Activated CD4-positive, alpha-beta T cell treated with anti-CD3 and anti-CD28 coated beads, Interleukin-2, Interleukin-4, amounts not matched to agents 100 ng/mL and 50 ng/mL, durations not matched to agents 16 hours and 8 hours (primary cell): Measurements from ENCODE around the gene SLC22A4.

Experiments
- DNase-seq: peaks from one replicate; pipeline ENCODE4 v3.0.0-alpha.2; 2020; ENCODE audit warnings: low spot score

SLC22A4 gene

GRCh38 chr5:132300577-132301343 is 6.6 kb downstream of the SLC22A4 start:
- DNase-seq: no peak

DNA sequence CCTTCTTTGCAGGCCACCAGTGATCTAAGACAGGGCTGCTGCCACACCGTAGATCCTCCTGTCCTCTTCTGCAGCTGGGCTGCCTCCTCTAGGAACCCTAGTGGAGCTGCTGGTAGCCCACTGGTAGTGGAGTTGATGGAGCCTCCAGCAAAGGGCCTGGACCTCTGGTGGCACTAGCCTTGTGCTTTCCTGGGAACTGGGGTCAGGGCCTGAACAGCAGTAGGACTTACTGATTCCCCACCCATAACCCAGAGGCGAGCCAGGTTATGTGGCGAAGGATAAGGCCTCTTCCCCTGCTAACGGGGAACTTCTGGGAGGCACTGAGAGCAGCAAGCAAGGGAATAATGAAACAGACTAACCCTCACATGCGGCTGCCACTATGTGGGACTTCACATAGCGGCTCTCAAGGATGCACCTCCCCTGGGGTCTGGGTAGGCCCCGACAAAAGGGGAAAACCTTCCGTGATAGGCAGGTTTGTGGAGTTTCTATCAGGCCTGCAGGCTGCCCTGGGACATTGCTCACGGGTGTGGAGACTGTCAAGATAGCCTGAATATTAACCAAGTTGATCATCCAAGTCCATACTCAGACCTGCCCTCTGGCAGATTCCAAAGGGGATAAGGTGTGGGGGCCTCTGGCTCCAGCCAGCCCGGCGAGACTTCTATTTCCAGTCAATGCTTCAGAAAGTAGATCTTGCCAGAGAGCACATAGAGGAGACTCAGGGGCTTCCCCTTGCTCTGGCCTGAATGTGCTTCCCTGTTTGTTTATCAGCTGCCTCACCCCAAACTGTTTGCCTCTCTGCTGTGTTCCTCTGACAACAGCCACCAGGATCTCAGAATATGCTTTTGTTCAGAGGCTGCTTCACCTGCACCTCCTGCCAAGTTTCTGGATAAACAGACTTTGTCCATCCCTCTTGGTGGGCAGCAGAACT is 7.4 kb downstream of the SLC22A4 start:
- DNase-seq: no peak

DNA sequence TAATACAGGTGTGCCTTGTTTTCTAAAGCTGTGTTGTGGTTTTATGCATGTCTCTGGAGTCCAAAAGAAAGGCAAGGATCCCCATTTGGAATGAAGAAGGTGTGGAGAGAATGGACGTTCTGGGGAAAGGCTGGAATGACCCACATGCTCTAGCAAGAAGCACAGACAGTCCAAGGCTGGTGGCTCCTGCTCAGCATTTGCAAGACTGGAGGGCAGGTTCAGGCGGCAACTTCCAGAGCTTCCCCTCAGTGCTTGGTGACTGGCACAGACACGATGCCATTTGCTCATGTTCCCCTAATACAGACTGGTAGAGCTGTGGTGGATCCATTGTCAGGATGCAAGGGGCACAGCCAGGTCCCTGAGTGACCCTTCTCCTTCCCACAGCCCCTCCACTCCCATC is 8.2 kb downstream of the SLC22A4 start:
- DNase-seq: no peak

- no peak for DNase-seq
Measured at GRCh38 chr5:132303589-132303988, 9.4 kb downstream of the SLC22A4 start.

DNA sequence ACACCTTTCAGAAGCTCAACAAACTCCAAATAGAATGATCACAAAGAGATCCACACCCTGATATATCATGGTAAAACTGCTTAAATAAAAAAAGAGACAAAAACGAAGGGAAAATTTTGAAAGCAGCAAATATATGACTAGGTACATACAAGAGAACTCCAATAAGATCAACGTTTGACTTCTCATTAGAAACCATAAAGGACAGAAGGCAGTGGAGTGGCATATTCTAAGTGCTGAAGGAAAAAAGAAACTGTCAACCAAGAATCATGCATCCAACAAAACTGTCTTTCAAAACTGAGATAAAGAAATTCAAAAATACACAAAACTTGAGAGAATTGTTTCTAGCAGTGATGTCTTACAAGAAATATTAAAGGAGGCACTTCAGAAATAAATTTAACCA is 11.2 kb downstream of the SLC22A4 start:
- DNase-seq: no peak

DNA sequence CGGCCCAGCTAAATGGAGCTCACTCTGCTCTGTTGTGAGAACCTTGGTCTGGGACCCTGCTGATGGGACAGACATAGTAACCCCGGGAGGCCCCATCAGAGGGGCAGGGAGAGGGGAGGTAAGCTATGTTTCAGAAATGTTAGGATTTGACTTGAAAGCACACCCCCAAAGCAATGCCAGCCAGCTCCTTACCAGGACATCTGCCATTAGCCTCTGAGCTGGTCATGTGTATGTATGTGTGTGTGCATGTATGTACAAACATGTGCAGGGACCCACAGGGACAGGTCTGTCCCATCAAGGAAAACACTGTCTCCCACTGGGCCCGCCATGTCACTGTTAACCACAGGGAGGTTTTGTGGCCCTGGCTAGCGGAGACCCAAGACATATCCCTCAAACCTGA is 14.5 kb downstream of the SLC22A4 start:
- DNase-seq: no peak

DNA sequence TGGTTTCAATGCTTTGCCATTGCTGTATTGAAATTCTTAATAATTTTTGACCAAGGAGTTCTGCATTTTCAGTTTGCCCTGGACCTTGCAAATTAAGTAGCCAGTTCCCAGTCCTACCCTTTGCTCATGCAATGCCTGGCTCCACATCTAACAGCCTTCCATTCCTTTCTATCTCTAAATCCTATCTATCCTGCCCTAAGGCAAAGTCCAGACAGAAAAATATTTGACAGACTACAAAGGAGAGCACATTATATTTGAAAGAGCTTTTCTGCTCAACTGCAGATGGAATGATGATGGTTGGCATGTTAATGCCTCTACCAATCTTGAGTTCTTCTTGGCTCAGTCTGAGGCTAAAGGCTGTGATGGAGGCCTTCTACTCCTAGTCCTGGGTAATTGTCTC is 15.5 kb downstream of the SLC22A4 start:
- no peak for DNase-seq

- no peak for DNase-seq
Measured at GRCh38 chr5:132310141-132310834, 16.1 kb downstream of the SLC22A4 start.

DNA sequence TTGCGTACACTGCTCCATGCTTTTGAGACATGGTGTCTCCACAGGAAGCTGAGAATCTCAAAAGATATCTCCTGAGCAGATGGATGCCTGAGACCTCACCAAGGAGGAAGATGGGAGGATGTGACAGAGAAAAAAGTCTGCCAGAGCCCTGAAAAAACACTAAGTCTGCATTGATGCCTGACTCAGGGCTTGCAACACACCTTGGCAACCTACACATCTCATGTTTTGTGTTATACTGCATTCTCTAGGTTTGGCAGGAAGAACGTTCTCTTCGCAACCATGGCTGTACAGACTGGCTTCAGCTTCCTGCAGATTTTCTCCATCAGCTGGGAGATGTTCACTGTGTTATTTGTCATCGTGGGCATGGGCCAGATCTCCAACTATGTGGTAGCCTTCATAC is 19.2 kb downstream of the SLC22A4 start:
- DNase-seq: no peak

DNA sequence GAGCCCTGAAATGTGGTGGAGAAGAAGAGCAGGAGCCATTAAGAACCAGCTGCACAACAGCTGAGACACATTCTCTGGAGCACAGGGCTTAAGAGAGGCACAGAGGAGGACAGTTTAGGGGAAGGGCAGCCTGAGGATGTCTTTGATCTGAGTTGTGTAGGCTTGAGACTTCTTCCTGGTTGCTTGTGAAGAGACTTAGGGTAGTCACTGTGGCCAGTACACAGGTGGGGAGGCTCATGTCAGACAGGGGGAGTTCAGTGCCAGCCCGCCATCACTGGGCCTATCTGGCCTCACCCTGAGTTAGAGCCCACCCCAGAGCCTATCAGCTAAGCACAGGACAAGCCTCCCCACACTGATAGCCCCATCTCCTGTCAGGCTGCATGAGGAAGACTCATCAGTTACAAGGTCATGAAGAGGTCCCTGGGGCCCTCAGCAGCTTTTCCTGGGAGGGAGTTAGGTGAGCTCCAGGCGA is 19.8 kb downstream of the SLC22A4 start:
- no peak for DNase-seq

- no peak for DNase-seq
Measured at GRCh38 chr5:132315529-132316067, 21.4 kb downstream of the SLC22A4 start.

GRCh38 chr5:132319975-132320374 is 25.8 kb downstream of the SLC22A4 start:
- no peak for DNase-seq

GRCh38 chr5:132321109-132321721 is 27.0 kb downstream of the SLC22A4 start:
- DNase-seq: no peak

DNA sequence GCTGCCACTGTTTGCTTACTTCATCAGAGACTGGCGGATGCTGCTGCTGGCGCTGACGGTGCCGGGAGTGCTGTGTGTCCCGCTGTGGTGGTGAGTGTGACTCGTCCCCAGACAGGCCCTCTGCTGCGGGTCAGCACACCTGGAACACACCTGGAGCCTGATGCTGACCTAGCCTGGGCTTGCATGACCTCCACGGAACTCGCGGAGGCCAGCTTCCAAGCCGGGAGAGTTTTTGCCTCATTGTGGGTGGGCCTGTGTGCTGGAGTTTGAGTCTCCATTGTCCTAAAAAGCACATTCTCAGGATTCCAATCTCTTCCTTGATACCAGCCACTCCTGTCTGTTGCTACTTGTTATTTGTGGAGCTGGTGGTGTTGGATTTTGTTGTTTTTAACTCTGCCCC is 28.1 kb downstream of the SLC22A4 start:
- no peak for DNase-seq

DNA sequence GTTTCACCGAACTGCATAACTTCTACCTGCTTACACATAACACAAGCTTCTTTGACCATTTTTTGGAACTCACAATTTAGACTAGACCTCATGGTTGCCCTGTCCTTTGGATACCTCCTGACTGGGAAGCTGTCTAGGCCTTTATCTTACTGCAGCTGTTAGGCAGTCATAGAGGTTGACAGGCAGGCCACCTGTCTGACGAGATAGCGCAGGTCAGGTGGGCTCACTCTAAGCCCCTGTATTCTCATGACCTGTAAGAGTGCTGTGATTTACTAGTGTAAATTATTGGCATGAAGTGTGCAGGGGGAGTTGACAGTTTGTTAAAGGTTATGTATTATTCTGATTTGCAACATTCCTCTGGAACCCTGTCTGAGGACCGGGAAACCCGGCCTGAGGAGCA is 29.0 kb downstream of the SLC22A4 start:
- DNase-seq: no peak

GRCh38 chr5:132325691-132326090 is 31.5 kb downstream of the SLC22A4 start:
- no peak for DNase-seq

DNA sequence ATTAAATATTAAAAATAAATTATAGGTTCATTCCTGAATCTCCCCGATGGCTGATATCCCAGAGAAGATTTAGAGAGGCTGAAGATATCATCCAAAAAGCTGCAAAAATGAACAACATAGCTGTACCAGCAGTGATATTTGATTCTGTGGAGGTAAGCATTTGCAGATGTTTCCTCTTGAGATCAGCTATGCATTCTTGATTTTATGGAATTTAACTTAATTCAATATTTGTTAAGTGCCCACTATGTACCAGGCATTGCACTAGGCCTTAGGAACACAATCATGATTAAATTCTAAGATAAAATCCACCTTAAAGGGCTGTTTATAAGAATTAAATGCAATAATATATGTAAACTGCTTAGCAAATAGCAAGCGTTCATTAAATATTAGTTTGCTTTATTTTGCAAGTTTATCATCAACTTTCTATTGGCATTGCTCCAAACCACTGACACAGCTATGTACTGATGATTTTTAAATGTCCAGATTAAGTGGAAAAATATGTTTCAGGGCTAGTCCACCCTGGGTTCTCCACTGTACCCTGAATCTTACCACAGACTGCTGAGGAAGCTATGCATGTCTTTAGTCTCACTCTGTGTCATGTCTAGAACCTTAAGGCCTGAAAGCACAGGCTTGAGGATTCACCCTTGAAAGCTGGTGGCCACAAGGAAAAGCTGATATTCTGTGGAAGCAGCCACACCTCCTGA is 33.2 kb downstream of the SLC22A4 start:
- DNase-seq: no peak

- DNase-seq: peak; percentile 3
Measured at GRCh38 chr5:132334812-132335211, 40.6 kb downstream of the SLC22A4 start.

DNA sequence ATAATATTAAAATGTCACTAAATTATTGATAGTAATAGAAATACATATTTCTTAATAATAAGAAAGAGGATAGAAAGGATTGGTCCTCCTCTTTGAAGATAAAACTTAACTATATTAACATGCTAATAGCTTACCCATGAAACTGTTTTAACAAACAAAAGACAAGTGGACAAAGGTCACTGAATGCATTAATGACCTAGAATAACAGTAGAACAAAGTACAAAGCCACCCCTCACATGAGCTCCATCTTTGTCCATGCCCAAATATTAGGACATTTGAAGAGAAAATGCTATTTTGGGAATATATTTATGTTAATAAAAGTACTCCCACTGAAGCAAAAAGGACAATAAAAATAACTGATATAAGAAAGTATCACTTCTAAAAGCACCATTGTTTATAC is 41.2 kb downstream of the SLC22A4 start:
- DNase-seq: no peak

DNA sequence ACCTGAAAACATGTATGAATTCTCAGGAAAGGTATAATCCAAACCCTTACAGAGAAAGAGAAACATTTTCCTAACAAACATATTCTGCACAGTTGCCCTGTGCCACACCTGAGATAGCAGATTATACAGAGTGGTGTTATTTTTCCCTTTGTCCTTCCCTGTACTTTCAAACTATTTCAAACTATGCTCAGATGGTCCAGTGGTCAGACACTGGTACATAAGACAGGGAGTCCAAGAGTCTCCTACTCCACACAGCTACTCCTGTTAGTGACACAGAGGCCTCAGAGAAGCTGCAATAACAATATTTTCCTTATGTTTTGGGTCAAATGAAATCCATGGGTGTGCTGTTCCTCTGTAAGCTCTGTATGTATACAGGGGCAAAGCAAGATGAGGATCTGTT is 45.3 kb downstream of the SLC22A4 start:
- DNase-seq: no peak
